Right cardiac atrium (tissue), 5 donors: ENCODE data around the gene CERKL. TPM values are rescaled to one million over a fixed set of nuclear protein-coding genes. Genes with fewer than 3 reads are reported as not detected.

Experiments
- polyA plus RNA-seq: library from polyadenylated mRNA; stranded (reverse); fragments of 200-250 nt; gene quantifications from one replicate; pipeline ENCODE4 v1.2.3, GENCODE V29; 2013
- total RNA-seq, 4 donors: library from RNA; stranded (reverse); fragmentation: NEBNext Ultra II Directional; extraction: Animal tissue kit (Norgen Biotek cat#: 25700); gene quantifications; one replicate each; pipeline ENCODE4 v1.2.1, GENCODE V29; 2021
- donor health status: healthy with polysubstance abuse.
- donor health status: DM: no; HTN: yes; CAD: no.
- donor health status: DM: no; HTN: no; CAD: no.
- donor health status: DM: no; HTN: yes; CAD: no; lungs with severe emphysema.
- donor health status: DM: yes; HTN: yes; CAD: no.

The CERKL gene
- total and polyA plus RNA-seq, 5 donors = not detected

Other genes starting within 250 kb of the CERKL start
- gene ITGA4, start 199.7 kb downstream of the CERKL start, total RNA-seq = 1 to 10 TPM; 1.1 to 2.3 (median 1.8) TPM
- gene ITGA4, start 199.7 kb downstream of the CERKL start, polyA plus RNA-seq = 0.27 TPM
- not detected for gene NEUROD1, start 23.4 kb upstream of the CERKL start, total RNA-seq
- gene NEUROD1, start 23.4 kb upstream of the CERKL start, polyA plus RNA-seq = not detected
- gene ITPRID2, start 234.6 kb upstream of the CERKL start, total RNA-seq = 10 to 100 TPM; 80.5 to 95.9 (median 82.2) TPM
- 27.8 TPM for gene ITPRID2, start 234.6 kb upstream of the CERKL start, polyA plus RNA-seq